H1 (cell line): ENCODE results near the gene ZNF830. TPM values are rescaled to one million over a fixed set of nuclear protein-coding genes. Genes with fewer than 3 reads are reported as not detected.

Experiments
- CTCF ChIA-PET: fragments of 300-600 bp; sonication (Branson Sonifier 250); formaldehyde crosslinking; loops from one replicate; lab custom pipeline; 2021; ENCODE audit not compliant: partially characterized antibody; lab: Charles Lee
- POLR2A ChIA-PET: fragments of 300-600 bp; sonication (Branson Sonifier 250); formaldehyde crosslinking; loops from one replicate; lab custom pipeline; 2021; ENCODE audit warnings: inconsistent platforms; ENCODE audit not compliant: partially characterized antibody; lab: Charles Lee
- DNase-seq, 2 experiments: peaks; one replicate each; pipeline versions ENCODE4 v3.0.0 to v3.0.0-alpha.2; 2010 to 2022; ENCODE audit warnings: low spot score in 2 of 2, low read depth in 1 of 2, mixed read lengths in 1 of 2
- FAIRE-seq: peaks from 2 replicates; lab custom pipeline; 2011; peaks lifted over from hg19 to GRCh38; lab: Jason Lieb, UNC
- H2AFZ ChIP-seq: 2 replicates; pipeline ENCODE4 v1.8.1; 2012; ENCODE audit warnings: low read length, inconsistent platforms
- H2AK5ac ChIP-seq: 2 replicates; pipeline ENCODE4 v1.6.1; 2013; ENCODE audit warnings: low read depth, low read length
- H2BK120ac ChIP-seq: replicated peaks from 2 replicates; pipeline ENCODE3; 2013; ENCODE audit warnings: low read depth, low read length, inconsistent platforms
- H2BK12ac ChIP-seq: 2 replicates; pipeline ENCODE4 v1.6.1; 2013; ENCODE audit warnings: low read depth, low read length
- H2BK15ac ChIP-seq: 2 replicates; pipeline ENCODE4 v1.6.1; 2013; ENCODE audit warnings: low read length
- H2BK20ac ChIP-seq: 2 replicates; pipeline ENCODE4 v1.6.1; 2013; ENCODE audit warnings: low read length
- H2BK5ac ChIP-seq: 2 replicates; pipeline ENCODE4 v1.6.1; 2013; ENCODE audit warnings: low read depth, low read length
- H3K14ac ChIP-seq: 2 replicates; pipeline ENCODE4 v1.6.1; 2013; ENCODE audit warnings: inconsistent platforms; ENCODE audit not compliant: insufficient read length
- H3K18ac ChIP-seq: 2 replicates; pipeline ENCODE4 v1.6.1; 2013; ENCODE audit warnings: low read length; ENCODE audit errors: extremely low read depth
- H3K23ac ChIP-seq: 2 replicates; pipeline ENCODE4 v1.6.1; 2013; ENCODE audit warnings: inconsistent platforms; ENCODE audit not compliant: insufficient read length
- H3K23me2 ChIP-seq: 2 replicates; pipeline ENCODE4 v1.6.1; 2013; ENCODE audit warnings: low read depth, low read length
- H3K27ac ChIP-seq: 2 replicates; pipeline ENCODE4 v1.6.1; 2011; ENCODE audit warnings: low read depth, low read length, inconsistent platforms
- H3K27me3 ChIP-seq, 4 experiments: replicated peaks in 1 of 4; 1 replicate in 1 of 4; 2 replicates in 3 of 4; pipeline versions ENCODE4 v1.6.1 to v1.8.1; 2011 to 2013; ENCODE audit warnings: low read length in 3 of 4, mild to moderate bottlenecking in 3 of 4, inconsistent platforms in 2 of 4, mixed read lengths in 2 of 4, moderate library complexity in 1 of 4; ENCODE audit not compliant: control insufficient read depth in 3 of 4, insufficient read depth in 3 of 4; ENCODE audit errors: extremely low read depth in 1 of 4
- H3K36me3 ChIP-seq, 4 experiments: 2 replicates each; pipeline versions ENCODE4 v1.6.1 to v1.8.1; 2011 to 2013; ENCODE audit warnings: mild to moderate bottlenecking in 4 of 4, low read length in 3 of 4, moderate library complexity in 2 of 4, control low read depth in 1 of 4, inconsistent platforms in 1 of 4; ENCODE audit not compliant: insufficient read depth in 4 of 4, control insufficient read depth in 2 of 4
- H3K4ac ChIP-seq: replicated peaks from 2 replicates; pipeline ENCODE3; 2013; ENCODE audit warnings: low read length, low read depth, mixed read lengths, inconsistent platforms; ENCODE audit not compliant: insufficient read length
- H3K4me1 ChIP-seq, 4 experiments: replicated peaks in 1 of 4; 1 replicate in 1 of 4; 2 replicates in 3 of 4; pipeline versions ENCODE4 v1.6.1 to v1.8.1; 2011 to 2013; ENCODE audit warnings: low read length in 3 of 4, inconsistent platforms in 2 of 4, mixed read lengths in 1 of 4; ENCODE audit not compliant: insufficient read depth in 4 of 4, control insufficient read depth in 3 of 4
- H3K4me2 ChIP-seq, 2 experiments: 2 replicates each; pipeline versions ENCODE4 v1.6.1 to v1.8.1; 2011 to 2013; ENCODE audit warnings: low read depth in 2 of 2, low read length in 2 of 2, control low read depth in 1 of 2, inconsistent platforms in 1 of 2, mild to moderate bottlenecking in 1 of 2; ENCODE audit not compliant: insufficient read depth in 1 of 2
- H3K4me3 ChIP-seq, 4 experiments: fragments of 200-600, 300-600 bp in 1 of 4; sonication (generic), shearing (Covaris generic), sonication (Bioruptor Twin) in 1 of 4; 2 replicates each; pipeline versions ENCODE4 v1.5.1 to v1.8.1; 2011 to 2016; ENCODE audit warnings: low read length in 4 of 4, low read depth in 3 of 4, control low read depth in 2 of 4, inconsistent platforms in 2 of 4, mild to moderate bottlenecking in 2 of 4, mixed read lengths in 1 of 4, moderate library complexity in 1 of 4; ENCODE audit not compliant: insufficient read depth in 2 of 4; ENCODE audit errors: extremely low read depth in 1 of 4
- H3K56ac ChIP-seq: replicated peaks from 2 replicates; pipeline ENCODE3; 2013; ENCODE audit warnings: low read depth, mild to moderate bottlenecking, mixed read lengths, low read length, inconsistent platforms; ENCODE audit not compliant: insufficient read length
- H3K79me1 ChIP-seq: 2 replicates; pipeline ENCODE4 v1.6.1; 2013; ENCODE audit warnings: low read depth, low read length, control low read depth
- H3K79me2 ChIP-seq, 2 experiments: 2 replicates each; pipeline versions ENCODE4 v1.6.1 to v1.8.1; 2012 to 2013; ENCODE audit warnings: low read length in 2 of 2, mild to moderate bottlenecking in 2 of 2, inconsistent platforms in 1 of 2; ENCODE audit not compliant: insufficient read depth in 2 of 2, control insufficient read depth in 1 of 2
- H3K9ac ChIP-seq, 4 experiments: replicated peaks in 1 of 4; 1 replicate in 1 of 4; 2 replicates in 3 of 4; pipeline versions ENCODE4 v1.6.1 to v1.8.1; 2011 to 2013; ENCODE audit warnings: low read depth in 3 of 4, low read length in 3 of 4, control low read depth in 2 of 4, mild to moderate bottlenecking in 2 of 4, moderate library complexity in 2 of 4, inconsistent platforms in 1 of 4; ENCODE audit errors: extremely low read depth in 1 of 4
- H3K9me3 ChIP-seq, 2 experiments: 2 replicates each; pipeline versions ENCODE4 v1.6.1 to v1.8.1; 2012 to 2013; ENCODE audit warnings: mild to moderate bottlenecking in 2 of 2, moderate library complexity in 2 of 2, control low read depth in 1 of 2, inconsistent platforms in 1 of 2, low read depth in 1 of 2, low read length in 1 of 2, mixed read lengths in 1 of 2; ENCODE audit not compliant: insufficient read depth in 2 of 2
- H4K20me1 ChIP-seq, 2 experiments: replicated peaks in 1 of 2; 2 replicates each; pipeline versions ENCODE3 to v1.8.1; 2011 to 2013; ENCODE audit warnings: inconsistent platforms in 2 of 2, low read length in 2 of 2, mild to moderate bottlenecking in 1 of 2; ENCODE audit not compliant: insufficient read depth in 2 of 2, control insufficient read depth in 1 of 2
- H4K5ac ChIP-seq: 2 replicates; pipeline ENCODE4 v1.6.1; 2013; ENCODE audit warnings: low read length, low read depth, mixed read lengths, inconsistent platforms; ENCODE audit not compliant: insufficient read length
- H4K8ac ChIP-seq: 2 replicates; pipeline ENCODE4 v1.8.0; 2013; ENCODE audit warnings: mild to moderate bottlenecking, moderate library complexity, low read length, inconsistent platforms; ENCODE audit not compliant: insufficient read depth; ENCODE audit errors: extremely low read depth
- H4K91ac ChIP-seq: replicated peaks from 2 replicates; pipeline ENCODE3; 2013; ENCODE audit warnings: low read length, mixed read lengths, inconsistent platforms; ENCODE audit not compliant: insufficient read length
- EGR1 ChIP-seq: IDR thresholded peaks from 2 replicates; pipeline ENCODE4 v1.6.1; 2011; ENCODE audit warnings: low read depth, low read length, borderline replicate concordance
- KDM4A ChIP-seq: IDR thresholded peaks from one replicate; pipeline ENCODE4 v1.7.1; 2012; ENCODE audit warnings: low read depth, mild to moderate bottlenecking, moderate library complexity, low read length, inconsistent platforms; ENCODE audit not compliant: severe bottlenecking
- MAX ChIP-seq: IDR thresholded peaks from 2 replicates; pipeline ENCODE4 v1.6.1; 2012; ENCODE audit warnings: inconsistent platforms
- POLR2AphosphoS5 ChIP-seq: IDR thresholded peaks from 2 replicates; pipeline ENCODE4 v1.6.1; 2011; ENCODE audit warnings: low read depth, low read length
- WGBS, 2 experiments: shearing (Covaris generic) in 1 of 2; methylation state at CpG; one replicate each; pipeline versions ENCODE4 v1.1.6 to v1.1.7; 2013 to 2015; ENCODE audit warnings: low lambda C conversion rate in 2 of 2, mixed read lengths in 2 of 2, inconsistent platforms in 1 of 2, low coverage in 1 of 2, missing lambda C conversion rate in 1 of 2; ENCODE audit not compliant: insufficient replicate concordance in 2 of 2, insufficient coverage in 1 of 2, insufficient read length in 1 of 2; ENCODE audit errors: extremely low coverage in 1 of 2, missing lambda C conversion rate in 1 of 2; 5-methylcytosine and 5-hydroxymethylcytosine counted together
- long read RNA-seq, 2 experiments: library from RNA in 1 of 2; library from capped mRNA in 1 of 2; stranded (forward); transcript quantifications; one replicate each; pipeline ENCODE4 v2.0.0, GENCODE V29; 2021; ENCODE audit warnings: inconsistent platforms in 1 of 2
- polyA minus RNA-seq, 3 experiments: library from RNA; depleted of rRNA, polyadenylated mRNA; stranded (reverse); fragments of >200 nt; gene quantifications; 1 replicate in 2 of 3; 2 replicates in 1 of 3; pipeline ENCODE4 v1.2.3, GENCODE V29; 2011
- polyA plus RNA-seq, 7 experiments: library from polyadenylated mRNA; depleted of rRNA in 3 of 7; stranded (reverse) in 5 of 7; unstranded in 2 of 7; fragments of >200 nt in 5 of 7; fragments of 200-250 nt in 2 of 7; gene quantifications; 1 replicate in 5 of 7; 2 replicates in 1 of 7; 4 replicates in 1 of 7; pipeline versions ENCODE4 v1.2.1 to v1.2.3, GENCODE V29; 2011 to 2013; ENCODE audit warnings: missing spikeins in 2 of 7, mixed read lengths in 2 of 7
- total RNA-seq: library from RNA; stranded (reverse); fragmentation: NEBNext Ultra II Directional; extraction: Animal tissue kit (Norgen Biotek cat#: 25700); gene quantifications from 2 replicates; pipeline ENCODE4 v1.2.1, GENCODE V29; 2021

The ZNF830 gene
- total RNA-seq (18.5 and 19.9 TPM in 2 replicates), polyA plus RNA-seq (2011; rRNA removed) (3.9 and 4.2 TPM in 2 replicates), polyA minus RNA-seq (2011; rRNA and poly(A)+ RNA removed) (3.4 and 4.3 TPM in 2 replicates)
- polyA plus RNA-seq (2011; cell fraction: cytosol; rRNA removed): 9.5 TPM
- polyA plus RNA-seq (2011; cell fraction: nucleus; rRNA removed): 4.5 TPM
- polyA plus RNA-seq (2012, experiment 1 of 2): 10.8 to 11.4 TPM (median 11.2 TPM) in 4 replicates
- polyA plus RNA-seq (2012, experiment 2 of 2): 2.3 TPM
- polyA plus RNA-seq (2013, experiment 1 of 2): 11.0 TPM
- 10.9 TPM for polyA plus RNA-seq (2013, experiment 2 of 2)
- polyA minus RNA-seq (2011; cell fraction: cytosol; rRNA and poly(A)+ RNA removed): 4.0 TPM
- polyA minus RNA-seq (2011; cell fraction: nucleus; rRNA and poly(A)+ RNA removed): 11.9 TPM
- long read RNA-seq, experiment 1, transcript ZNF830-201 (1 exons, 2,246 nt): major isoform, 6 of 6 reads
- long read RNA-seq, experiment 1, partial matches to known transcripts: 0 of 6 reads
- long read RNA-seq, experiment 1, other reads (novel, unspliced or antisense): 0 of 6 reads
- long read RNA-seq, experiment 2, transcript ZNF830-201 (1 exons, 2,246 nt): major isoform, 60 of 61 reads
- long read RNA-seq, experiment 2, partial matches to known transcripts: 0 of 61 reads
- long read RNA-seq, experiment 2, other reads (novel, unspliced or antisense): 1 of 61 reads

GRCh38 chr17:34961093-34961911 lies at the start of gene ZNF830, which contains the start of gene CCT6B:
Gene ZNF830, plus strand, starts transcription at chr17:34961540. Its CDS starts 27 bp downstream, at chr17:34961567.
Gene CCT6B, minus strand, starts transcription at chr17:34961460. Its CDS starts 67 bp downstream, at chr17:34961393.
- CTCF ChIA-PET: no interaction called here
- peak within 1 kb of the TSS; percentile 95 for H2BK5ac ChIP-seq
- 2% methylated on average over 54 of the region's 65 CpGs; no CpG with 5 or more reads in 1 of the 2 experiments for WGBS, 2 experiments
- TF ChIP-seq MAX: peak; percentile 66
- TF ChIP-seq POLR2AphosphoS5: peak; percentile 97
- no peak for TF ChIP-seq EGR1
- TF ChIP-seq KDM4A: peak; percentile 90

More at GRCh38 chr17:34961093-34961911, at the start of gene ZNF830, which contains the start of gene CCT6B:
- Histone ChIP-seq H2BK15ac (no peak within 1 kb of the TSS), H4K91ac (no peak within 1 kb of the TSS), H2AFZ (peak within 1 kb of the TSS; percentile 100), H3K4me1 (0 out of 7 replicates have a peak, but pooled peaks cover 0 to 3% (median under 1%) of the 10 kb centered on the region in 4 experiments), H2BK20ac (no peak within 1 kb of the TSS), H4K8ac (peak within 1 kb of the TSS; percentile 99), H3K9ac (peak within 1 kb of the TSS; percentile 85 to 95 (median 94)), H2BK120ac (no peak within 1 kb of the TSS), H2AK5ac (peak within 1 kb of the TSS; percentile 18; the same call in 1 of the 2 replicates), H4K20me1 (no peaks in the 10 kb centered on the region), H3K23me2 (peaks cover 10% of the 10 kb centered on the region; the same call in 1 of the 2 replicates), H3K18ac (peak within 1 kb of the TSS; percentile 84), H3K4me2 (peak within 1 kb of the TSS; percentile 89 to 95), H3K56ac (peak within 1 kb of the TSS; percentile 27), H3K79me2 (peaks cover 0 to 20% of the 10 kb centered on the region in 2 experiments; a peak in 2 of 4 replicates), H3K9me3 (no peaks in the 10 kb centered on the region), H3K27ac (peak within 1 kb of the TSS; percentile 93), H3K14ac (no peak within 1 kb of the TSS), H4K5ac (peak within 1 kb of the TSS; percentile 72), H3K23ac (no peak within 1 kb of the TSS), H2BK12ac (peak within 1 kb of the TSS; percentile 64; the same call in 1 of the 2 replicates), H3K36me3 (peaks cover 0 to 15% (median 7%) of the 10 kb centered on the region in 4 experiments; a peak in 2 of 8 replicates), H3K27me3 (peaks cover 0 to 2% (median 0%) of the 10 kb centered on the region in 4 experiments; a peak in 2 of 7 replicates), H3K4ac (no peak within 1 kb of the TSS), H3K79me1 (no peaks in the 10 kb centered on the region), H3K4me3 (peak within 1 kb of the TSS; percentile 83 to 99 (median 92))
- POLR2A ChIA-PET: interaction anchor here (0.6 to 2.5 kb wide), 11 partner anchors 8 to 771 kb away, joined by 3 to 27 read pairs (median 4); partner anchors contain the start of gene LIG3
- DNase-seq (peak; percentile 79 to 92), FAIRE-seq (peak; percentile 72)
